ENCODE measurements around the gene CIB4.

- TF ChIP-seq, protein P1, sequence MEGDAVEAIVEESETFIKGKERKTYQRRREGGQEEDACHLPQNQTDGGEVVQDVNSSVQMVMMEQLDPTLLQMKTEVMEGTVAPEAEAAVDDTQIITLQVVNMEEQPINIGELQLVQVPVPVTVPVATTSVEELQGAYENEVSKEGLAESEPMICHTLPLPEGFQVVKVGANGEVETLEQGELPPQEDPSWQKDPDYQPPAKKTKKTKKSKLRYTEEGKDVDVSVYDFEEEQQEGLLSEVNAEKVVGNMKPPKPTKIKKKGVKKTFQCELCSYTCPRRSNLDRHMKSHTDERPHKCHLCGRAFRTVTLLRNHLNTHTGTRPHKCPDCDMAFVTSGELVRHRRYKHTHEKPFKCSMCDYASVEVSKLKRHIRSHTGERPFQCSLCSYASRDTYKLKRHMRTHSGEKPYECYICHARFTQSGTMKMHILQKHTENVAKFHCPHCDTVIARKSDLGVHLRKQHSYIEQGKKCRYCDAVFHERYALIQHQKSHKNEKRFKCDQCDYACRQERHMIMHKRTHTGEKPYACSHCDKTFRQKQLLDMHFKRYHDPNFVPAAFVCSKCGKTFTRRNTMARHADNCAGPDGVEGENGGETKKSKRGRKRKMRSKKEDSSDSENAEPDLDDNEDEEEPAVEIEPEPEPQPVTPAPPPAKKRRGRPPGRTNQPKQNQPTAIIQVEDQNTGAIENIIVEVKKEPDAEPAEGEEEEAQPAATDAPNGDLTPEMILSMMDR (conservative IDR thresholded peaks at IDR 0.05; ENCODE audit: low read depth, low read length), result no peak
- TF ChIP-seq EZH2 (IDR thresholded peaks at IDR 0.05; ENCODE audit: borderline replicate concordance, low read depth, low read length, poor library complexity, severe bottlenecking), result no peak
Measured at GRCh38 chr2:26668041-26668440, 26.9 kb upstream of the CIB4 start.
